ENCODE results near the gene SCNN1G.

The SCNN1G gene

DNA sequence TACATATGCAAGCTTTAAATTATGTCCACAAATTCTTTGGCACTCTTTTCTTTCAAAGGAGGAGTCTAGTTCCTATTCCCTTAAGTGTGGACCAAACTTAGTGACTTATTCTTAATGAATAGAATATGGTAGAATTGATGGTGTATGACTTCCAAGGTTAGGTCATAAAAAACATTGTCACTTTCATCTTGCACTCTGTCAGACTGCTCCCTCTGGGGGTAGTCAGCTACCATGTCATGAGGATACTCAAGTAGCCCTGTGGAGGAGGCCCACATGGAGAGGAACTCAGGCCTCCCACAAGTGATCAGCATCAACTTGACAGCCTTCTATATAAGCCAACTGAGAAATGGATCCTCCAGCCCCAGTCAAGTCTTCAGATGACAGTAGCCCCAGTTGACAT is 61.6 kb downstream of the SCNN1G start:
- TF ChIP-seq, protein P1, sequence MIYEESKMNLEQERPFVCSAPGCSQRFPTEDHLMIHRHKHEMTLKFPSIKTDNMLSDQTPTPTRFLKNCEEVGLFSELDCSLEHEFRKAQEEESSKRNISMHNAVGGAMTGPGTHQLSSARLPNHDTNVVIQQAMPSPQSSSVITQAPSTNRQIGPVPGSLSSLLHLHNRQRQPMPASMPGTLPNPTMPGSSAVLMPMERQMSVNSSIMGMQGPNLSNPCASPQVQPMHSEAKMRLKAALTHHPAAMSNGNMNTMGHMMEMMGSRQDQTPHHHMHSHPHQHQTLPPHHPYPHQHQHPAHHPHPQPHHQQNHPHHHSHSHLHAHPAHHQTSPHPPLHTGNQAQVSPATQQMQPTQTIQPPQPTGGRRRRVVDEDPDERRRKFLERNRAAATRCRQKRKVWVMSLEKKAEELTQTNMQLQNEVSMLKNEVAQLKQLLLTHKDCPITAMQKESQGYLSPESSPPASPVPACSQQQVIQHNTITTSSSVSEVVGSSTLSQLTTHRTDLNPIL (CRISPR knock-in tag; IDR thresholded peaks at IDR 0.05; ENCODE audit: low read depth), result no peak
- TF ChIP-seq, protein P2, sequence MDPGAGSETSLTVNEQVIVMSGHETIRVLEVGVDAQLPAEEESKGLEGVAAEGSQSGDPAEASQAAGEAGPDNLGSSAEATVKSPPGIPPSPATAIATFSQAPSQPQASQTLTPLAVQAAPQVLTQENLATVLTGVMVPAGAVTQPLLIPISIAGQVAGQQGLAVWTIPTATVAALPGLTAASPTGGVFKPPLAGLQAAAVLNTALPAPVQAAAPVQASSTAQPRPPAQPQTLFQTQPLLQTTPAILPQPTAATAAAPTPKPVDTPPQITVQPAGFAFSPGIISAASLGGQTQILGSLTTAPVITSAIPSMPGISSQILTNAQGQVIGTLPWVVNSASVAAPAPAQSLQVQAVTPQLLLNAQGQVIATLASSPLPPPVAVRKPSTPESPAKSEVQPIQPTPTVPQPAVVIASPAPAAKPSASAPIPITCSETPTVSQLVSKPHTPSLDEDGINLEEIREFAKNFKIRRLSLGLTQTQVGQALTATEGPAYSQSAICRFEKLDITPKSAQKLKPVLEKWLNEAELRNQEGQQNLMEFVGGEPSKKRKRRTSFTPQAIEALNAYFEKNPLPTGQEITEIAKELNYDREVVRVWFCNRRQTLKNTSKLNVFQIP (CRISPR knock-in tag; IDR thresholded peaks at IDR 0.05; ENCODE audit: borderline replicate concordance, low read depth), result no peak
- TF ChIP-seq PPARA (CRISPR knock-in tag; IDR thresholded peaks at IDR 0.05; ENCODE audit: borderline replicate concordance) (no peak), ESRRG (CRISPR knock-in tag; IDR thresholded peaks at IDR 0.05) (no peak), ZNF565 (CRISPR knock-in tag; conservative IDR thresholded peaks at IDR 0.05; ENCODE audit: low read depth) (no peak), ZC3H10 (CRISPR knock-in tag; IDR thresholded peaks at IDR 0.05) (no peak), RARB (CRISPR knock-in tag; IDR thresholded peaks at IDR 0.05) (no peak), ZFP3 (CRISPR knock-in tag; IDR thresholded peaks at IDR 0.05) (no peak), ARNTL (CRISPR knock-in tag; IDR thresholded peaks at IDR 0.05; ENCODE audit: borderline replicate concordance, low read depth) (no peak), BACH2 (CRISPR knock-in tag; IDR thresholded peaks at IDR 0.05; ENCODE audit: borderline replicate concordance) (no peak), ISL1 (CRISPR knock-in tag; IDR thresholded peaks at IDR 0.05) (no peak), GLIS3 (CRISPR knock-in tag; IDR thresholded peaks at IDR 0.05) (no peak), OSR1 (CRISPR knock-in tag; IDR thresholded peaks at IDR 0.05) (no peak), TCF4 (CRISPR knock-in tag; IDR thresholded peaks at IDR 0.05; ENCODE audit: borderline replicate concordance) (no peak), SNAI2 (CRISPR knock-in tag; IDR thresholded peaks at IDR 0.05) (no peak), TOX (CRISPR knock-in tag; IDR thresholded peaks at IDR 0.05; ENCODE audit: borderline replicate concordance) (no peak), ZNF8 (CRISPR knock-in tag; IDR thresholded peaks at IDR 0.05) (no peak)
- TF ChIP-seq, protein P3, sequence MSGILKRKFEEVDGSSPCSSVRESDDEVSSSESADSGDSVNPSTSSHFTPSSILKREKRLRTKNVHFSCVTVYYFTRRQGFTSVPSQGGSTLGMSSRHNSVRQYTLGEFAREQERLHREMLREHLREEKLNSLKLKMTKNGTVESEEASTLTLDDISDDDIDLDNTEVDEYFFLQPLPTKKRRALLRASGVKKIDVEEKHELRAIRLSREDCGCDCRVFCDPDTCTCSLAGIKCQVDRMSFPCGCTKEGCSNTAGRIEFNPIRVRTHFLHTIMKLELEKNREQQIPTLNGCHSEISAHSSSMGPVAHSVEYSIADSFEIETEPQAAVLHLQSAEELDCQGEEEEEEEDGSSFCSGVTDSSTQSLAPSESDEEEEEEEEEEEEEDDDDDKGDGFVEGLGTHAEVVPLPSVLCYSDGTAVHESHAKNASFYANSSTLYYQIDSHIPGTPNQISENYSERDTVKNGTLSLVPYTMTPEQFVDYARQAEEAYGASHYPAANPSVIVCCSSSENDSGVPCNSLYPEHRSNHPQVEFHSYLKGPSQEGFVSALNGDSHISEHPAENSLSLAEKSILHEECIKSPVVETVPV (CRISPR knock-in tag; IDR thresholded peaks at IDR 0.05), result no peak
- TF ChIP-seq, protein P4, sequence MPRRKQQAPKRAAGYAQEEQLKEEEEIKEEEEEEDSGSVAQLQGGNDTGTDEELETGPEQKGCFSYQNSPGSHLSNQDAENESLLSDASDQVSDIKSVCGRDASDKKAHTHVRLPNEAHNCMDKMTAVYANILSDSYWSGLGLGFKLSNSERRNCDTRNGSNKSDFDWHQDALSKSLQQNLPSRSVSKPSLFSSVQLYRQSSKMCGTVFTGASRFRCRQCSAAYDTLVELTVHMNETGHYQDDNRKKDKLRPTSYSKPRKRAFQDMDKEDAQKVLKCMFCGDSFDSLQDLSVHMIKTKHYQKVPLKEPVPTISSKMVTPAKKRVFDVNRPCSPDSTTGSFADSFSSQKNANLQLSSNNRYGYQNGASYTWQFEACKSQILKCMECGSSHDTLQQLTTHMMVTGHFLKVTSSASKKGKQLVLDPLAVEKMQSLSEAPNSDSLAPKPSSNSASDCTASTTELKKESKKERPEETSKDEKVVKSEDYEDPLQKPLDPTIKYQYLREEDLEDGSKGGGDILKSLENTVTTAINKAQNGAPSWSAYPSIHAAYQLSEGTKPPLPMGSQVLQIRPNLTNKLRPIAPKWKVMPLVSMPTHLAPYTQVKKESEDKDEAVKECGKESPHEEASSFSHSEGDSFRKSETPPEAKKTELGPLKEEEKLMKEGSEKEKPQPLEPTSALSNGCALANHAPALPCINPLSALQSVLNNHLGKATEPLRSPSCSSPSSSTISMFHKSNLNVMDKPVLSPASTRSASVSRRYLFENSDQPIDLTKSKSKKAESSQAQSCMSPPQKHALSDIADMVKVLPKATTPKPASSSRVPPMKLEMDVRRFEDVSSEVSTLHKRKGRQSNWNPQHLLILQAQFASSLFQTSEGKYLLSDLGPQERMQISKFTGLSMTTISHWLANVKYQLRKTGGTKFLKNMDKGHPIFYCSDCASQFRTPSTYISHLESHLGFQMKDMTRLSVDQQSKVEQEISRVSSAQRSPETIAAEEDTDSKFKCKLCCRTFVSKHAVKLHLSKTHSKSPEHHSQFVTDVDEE (CRISPR knock-in tag; IDR thresholded peaks at IDR 0.05), result no peak
- TF ChIP-seq, protein P5, sequence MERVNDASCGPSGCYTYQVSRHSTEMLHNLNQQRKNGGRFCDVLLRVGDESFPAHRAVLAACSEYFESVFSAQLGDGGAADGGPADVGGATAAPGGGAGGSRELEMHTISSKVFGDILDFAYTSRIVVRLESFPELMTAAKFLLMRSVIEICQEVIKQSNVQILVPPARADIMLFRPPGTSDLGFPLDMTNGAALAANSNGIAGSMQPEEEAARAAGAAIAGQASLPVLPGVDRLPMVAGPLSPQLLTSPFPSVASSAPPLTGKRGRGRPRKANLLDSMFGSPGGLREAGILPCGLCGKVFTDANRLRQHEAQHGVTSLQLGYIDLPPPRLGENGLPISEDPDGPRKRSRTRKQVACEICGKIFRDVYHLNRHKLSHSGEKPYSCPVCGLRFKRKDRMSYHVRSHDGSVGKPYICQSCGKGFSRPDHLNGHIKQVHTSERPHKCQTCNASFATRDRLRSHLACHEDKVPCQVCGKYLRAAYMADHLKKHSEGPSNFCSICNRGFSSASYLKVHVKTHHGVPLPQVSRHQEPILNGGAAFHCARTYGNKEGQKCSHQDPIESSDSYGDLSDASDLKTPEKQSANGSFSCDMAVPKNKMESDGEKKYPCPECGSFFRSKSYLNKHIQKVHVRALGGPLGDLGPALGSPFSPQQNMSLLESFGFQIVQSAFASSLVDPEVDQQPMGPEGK (CRISPR knock-in tag; IDR thresholded peaks at IDR 0.05; ENCODE audit: borderline replicate concordance), result no peak
- no peak for ATAC-seq

DNA sequence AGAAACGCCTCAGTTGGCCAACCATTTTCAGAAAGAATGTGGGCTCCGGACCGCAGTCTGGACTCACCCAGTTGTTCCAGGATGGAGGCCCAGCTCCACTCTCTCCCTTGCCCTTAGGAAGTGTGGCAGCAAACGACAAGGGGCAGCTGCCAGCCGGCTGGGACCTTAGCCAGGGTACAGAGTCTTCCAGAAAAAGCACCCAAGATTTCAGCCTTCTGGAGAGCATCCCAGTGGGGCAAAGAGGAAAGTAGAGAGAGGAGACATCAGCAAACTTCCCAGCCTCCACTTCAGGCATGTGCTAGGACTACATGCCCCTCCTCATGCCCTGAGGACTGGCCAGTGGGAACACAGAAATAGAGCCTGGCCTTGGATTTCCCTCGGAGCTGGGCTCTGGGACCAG is 62.7 kb downstream of the SCNN1G start:
- TF ChIP-seq, protein P4 (CRISPR knock-in tag; IDR thresholded peaks at IDR 0.05), result no peak
- TF ChIP-seq TCF4 (CRISPR knock-in tag; IDR thresholded peaks at IDR 0.05; ENCODE audit: borderline replicate concordance), result no peak
- TF ChIP-seq, protein P3 (CRISPR knock-in tag; IDR thresholded peaks at IDR 0.05), result no peak
- TF ChIP-seq ARNTL (CRISPR knock-in tag; IDR thresholded peaks at IDR 0.05; ENCODE audit: borderline replicate concordance, low read depth), result no peak
- TF ChIP-seq OSR1 (CRISPR knock-in tag; IDR thresholded peaks at IDR 0.05), result no peak
- no peak for TF ChIP-seq ZNF70 (CRISPR knock-in tag; IDR thresholded peaks at IDR 0.05)
- no peak for TF ChIP-seq CSDC2 (CRISPR knock-in tag; IDR thresholded peaks at IDR 0.05)
- TF ChIP-seq, protein P2 (CRISPR knock-in tag; IDR thresholded peaks at IDR 0.05; ENCODE audit: borderline replicate concordance, low read depth), result no peak
- no peak for TF ChIP-seq PPARA (CRISPR knock-in tag; IDR thresholded peaks at IDR 0.05; ENCODE audit: borderline replicate concordance)
- no peak for TF ChIP-seq ESRRG (CRISPR knock-in tag; IDR thresholded peaks at IDR 0.05)
- ATAC-seq, result no peak
